Right atrium auricular region (tissue), 2 donors: Measurements from ENCODE around the gene MFSD6. TPM values are rescaled to one million over a fixed set of nuclear protein-coding genes. Genes with fewer than 3 reads are reported as not detected.

Experiments
- DNase-seq: peaks from one replicate; pipeline ENCODE4 v3.0.0-alpha.2; 2019; ENCODE audit warnings: low spot score
- H3K27ac ChIP-seq, 2 donors: fragments of 200-600 bp; sonication (generic); 1 replicate in 1 of 2; 2 replicates in 1 of 2; pipeline ENCODE4 v1.5.1; 2016 to 2019
- H3K27me3 ChIP-seq, 2 donors: fragments of 200-600 bp; sonication (generic); one replicate each; pipeline versions ENCODE4 v1.5.1 to v1.6.0; 2017 to 2019
- H3K36me3 ChIP-seq: fragments of 200-600 bp; sonication (generic); one replicate; pipeline ENCODE4 v1.5.1; 2016
- H3K4me1 ChIP-seq, 2 donors: fragments of 200-600 bp; sonication (generic); one replicate each; pipeline versions ENCODE4 v1.5.1 to v1.6.0; 2017 to 2019
- H3K4me3 ChIP-seq, 2 donors: fragments of 200-600 bp; sonication (generic); 1 replicate in 1 of 2; 2 replicates in 1 of 2; pipeline ENCODE4 v1.5.1; 2017 to 2019; ENCODE audit warnings: mild to moderate bottlenecking in 1 of 2, moderate library complexity in 1 of 2
- H3K9me3 ChIP-seq, 2 donors: fragments of 200-600 bp; sonication (generic); one replicate each; pipeline ENCODE4 v1.5.1; 2019
- CTCF ChIP-seq, 2 donors: fragments of 200-600 bp; sonication (generic); IDR thresholded peaks; one replicate each; pipeline ENCODE4 v1.5.1; 2019; ENCODE audit warnings: antibody characterized with exemption in 2 of 2
- total RNA-seq, 2 donors: library from RNA; depleted of rRNA; stranded (reverse); fragments of >200 nt; gene quantifications; one replicate each; pipeline ENCODE4 v1.1.0, GENCODE V29; 2016

MFSD6 gene
- total RNA-seq, 2 donors from 2014 or later: 57.2 to 72.7 TPM

DNA sequence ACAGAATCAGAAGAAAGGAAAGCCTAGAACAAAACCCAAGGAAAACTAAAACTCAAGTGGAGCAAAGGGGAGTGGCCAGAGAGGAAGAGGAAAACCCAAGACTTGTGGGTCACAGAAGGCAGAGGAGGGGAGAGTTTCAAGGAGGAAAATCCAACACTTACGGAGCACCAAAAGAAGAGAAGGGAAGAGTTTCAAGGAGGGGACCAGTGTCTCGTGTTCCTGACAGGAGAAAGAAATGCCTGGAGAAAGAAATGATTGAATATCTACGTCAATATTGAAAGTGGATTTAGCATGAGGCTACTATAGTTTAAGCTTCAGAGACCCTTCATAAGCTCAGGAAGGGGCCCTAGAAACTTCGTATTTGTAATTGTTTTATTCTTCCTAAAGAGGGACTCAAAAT lies 1.4 kb upstream of the MFSD6 start:
- Histone ChIP-seq H3K27ac (peak overlapping the region in 1 of 2 donors; percentile 84), H3K4me1 (peaks cover 0 to 23% of the 10 kb centered on the region in 2 donors), H3K9me3 (no peaks in the 10 kb centered on the region), H3K36me3 (no peaks in the 10 kb centered on the region), H3K27me3 (no peaks in the 10 kb centered on the region), H3K4me3 (no peak overlapping the region)
- TF ChIP-seq CTCF (IDR thresholded peaks at IDR 0.05): no peak
- no peak for DNase-seq

GRCh38 chr2:190407246-190407661 lies 901 bp upstream of the MFSD6 start:
- H3K4me1 ChIP-seq: peaks cover 0 to 23% of the 10 kb centered on the region in 2 donors
- H3K4me3 ChIP-seq: peak overlapping the region in 1 of 2 donors; percentile 90
- H3K36me3 ChIP-seq: no peaks in the 10 kb centered on the region
- H3K9me3 ChIP-seq: no peaks in the 10 kb centered on the region
- peak overlapping the region; percentile 76 to 84 for H3K27ac ChIP-seq
- no peak for DNase-seq
- H3K27me3 ChIP-seq: no peaks in the 10 kb centered on the region
- TF ChIP-seq CTCF (IDR thresholded peaks at IDR 0.05): no peak

GRCh38 chr2:190408538-190409271 lies 550 bp downstream of the MFSD6 start:
- H3K9me3 ChIP-seq: no peaks in the 10 kb centered on the region
- peaks cover 0 to 31% of the 10 kb centered on the region in 2 donors for H3K4me1 ChIP-seq
- no peak for DNase-seq

GRCh38 chr2:190409616-190410015 lies 1.5 kb downstream of the MFSD6 start:
- Histone ChIP-seq H3K9me3 (no peaks in the 10 kb centered on the region), H3K27ac (no peak overlapping the region), H3K36me3 (no peaks in the 10 kb centered on the region), H3K4me3 (peak overlapping the region; percentile 83 to 90), H3K27me3 (no peaks in the 10 kb centered on the region), H3K4me1 (peaks cover 0 to 37% of the 10 kb centered on the region in 2 donors)
- DNase-seq: no peak
- no peak for TF ChIP-seq CTCF (IDR thresholded peaks at IDR 0.05)

More at GRCh38 chr2:190408538-190409271, 550 bp downstream of the MFSD6 start:
- Histone ChIP-seq H3K27me3 (no peaks in the 10 kb centered on the region), H3K36me3 (no peaks in the 10 kb centered on the region), H3K4me3 (peak overlapping the region; percentile 83 to 90), H3K27ac (peak overlapping the region; percentile 76 to 84)
- TF ChIP-seq CTCF (IDR thresholded peaks at IDR 0.05): no peak

GRCh38 chr2:190410166-190410565 lies 2.0 kb downstream of the MFSD6 start:
- no peak overlapping the region for H3K27ac ChIP-seq
- H3K4me3 ChIP-seq: no peak overlapping the region
- H3K4me1 ChIP-seq: peaks cover 0 to 37% of the 10 kb centered on the region in 2 donors

More at GRCh38 chr2:190410166-190410565, 2.0 kb downstream of the MFSD6 start:
- no peaks in the 10 kb centered on the region for H3K9me3 ChIP-seq
- no peaks in the 10 kb centered on the region for H3K27me3 ChIP-seq
- no peak for TF ChIP-seq CTCF (IDR thresholded peaks at IDR 0.05)
- no peak for DNase-seq
- no peaks in the 10 kb centered on the region for H3K36me3 ChIP-seq
